ENCODE results near the gene TAX1BP3.

GRCh38 chr17:3681057-3681456 is 12.7 kb upstream of the TAX1BP3 start:
- TF ChIP-seq, protein P1, sequence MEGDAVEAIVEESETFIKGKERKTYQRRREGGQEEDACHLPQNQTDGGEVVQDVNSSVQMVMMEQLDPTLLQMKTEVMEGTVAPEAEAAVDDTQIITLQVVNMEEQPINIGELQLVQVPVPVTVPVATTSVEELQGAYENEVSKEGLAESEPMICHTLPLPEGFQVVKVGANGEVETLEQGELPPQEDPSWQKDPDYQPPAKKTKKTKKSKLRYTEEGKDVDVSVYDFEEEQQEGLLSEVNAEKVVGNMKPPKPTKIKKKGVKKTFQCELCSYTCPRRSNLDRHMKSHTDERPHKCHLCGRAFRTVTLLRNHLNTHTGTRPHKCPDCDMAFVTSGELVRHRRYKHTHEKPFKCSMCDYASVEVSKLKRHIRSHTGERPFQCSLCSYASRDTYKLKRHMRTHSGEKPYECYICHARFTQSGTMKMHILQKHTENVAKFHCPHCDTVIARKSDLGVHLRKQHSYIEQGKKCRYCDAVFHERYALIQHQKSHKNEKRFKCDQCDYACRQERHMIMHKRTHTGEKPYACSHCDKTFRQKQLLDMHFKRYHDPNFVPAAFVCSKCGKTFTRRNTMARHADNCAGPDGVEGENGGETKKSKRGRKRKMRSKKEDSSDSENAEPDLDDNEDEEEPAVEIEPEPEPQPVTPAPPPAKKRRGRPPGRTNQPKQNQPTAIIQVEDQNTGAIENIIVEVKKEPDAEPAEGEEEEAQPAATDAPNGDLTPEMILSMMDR (IDR thresholded peaks at IDR 0.05), result no peak
- TF ChIP-seq, protein P2, sequence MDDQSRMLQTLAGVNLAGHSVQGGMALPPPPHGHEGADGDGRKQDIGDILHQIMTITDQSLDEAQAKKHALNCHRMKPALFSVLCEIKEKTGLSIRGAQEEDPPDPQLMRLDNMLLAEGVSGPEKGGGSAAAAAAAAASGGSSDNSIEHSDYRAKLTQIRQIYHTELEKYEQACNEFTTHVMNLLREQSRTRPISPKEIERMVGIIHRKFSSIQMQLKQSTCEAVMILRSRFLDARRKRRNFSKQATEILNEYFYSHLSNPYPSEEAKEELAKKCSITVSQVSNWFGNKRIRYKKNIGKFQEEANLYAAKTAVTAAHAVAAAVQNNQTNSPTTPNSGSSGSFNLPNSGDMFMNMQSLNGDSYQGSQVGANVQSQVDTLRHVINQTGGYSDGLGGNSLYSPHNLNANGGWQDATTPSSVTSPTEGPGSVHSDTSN (IDR thresholded peaks at IDR 0.05), result no peak
- TF ChIP-seq MYC (IDR thresholded peaks at IDR 0.05; ENCODE audit: borderline replicate concordance, low read length) (no peak), POLR2A (IDR thresholded peaks at IDR 0.05; ENCODE audit: low read length) (no peak), RFX5 (IDR thresholded peaks at IDR 0.05) (no peak)

All from A549 (cell line).